ENCODE data around the gene ARHGAP26.
"Not testable (repeated sequence)": the region's sequence is repeated elsewhere in the genome, so short reads cannot be mapped to it uniquely, and the experiment has no call there.

ARHGAP26 gene

GRCh38 chr5:143203301-143203956, 433.3 kb downstream of the ARHGAP26 start:
- DNase-seq = not testable (repeated sequence)

GRCh38 chr5:143204474-143205246, 434.5 kb downstream of the ARHGAP26 start:
- no peak for DNase-seq

- DNase-seq = no peak
Measured at GRCh38 chr5:143205386-143205785, 435.2 kb downstream of the ARHGAP26 start.

- no peak for DNase-seq
Measured at GRCh38 chr5:143205883-143206195, 435.7 kb downstream of the ARHGAP26 start.

GRCh38 chr5:143206196-143207053, 436.2 kb downstream of the ARHGAP26 start:
- DNase-seq = no peak

GRCh38 chr5:143207058-143207457, 436.9 kb downstream of the ARHGAP26 start:
- no peak for DNase-seq

- no peak for DNase-seq
Measured at GRCh38 chr5:143207563-143208364, 437.6 kb downstream of the ARHGAP26 start.

- DNase-seq = no peak
Measured at GRCh38 chr5:143208365-143208641, 438.1 kb downstream of the ARHGAP26 start.

- DNase-seq = no peak
Measured at GRCh38 chr5:143208781-143209510, 438.8 kb downstream of the ARHGAP26 start.

- DNase-seq = no peak
Measured at GRCh38 chr5:143209881-143210395, 439.8 kb downstream of the ARHGAP26 start.

- no peak for DNase-seq
Measured at GRCh38 chr5:143210576-143210975, 440.4 kb downstream of the ARHGAP26 start.

GRCh38 chr5:143212261-143212660, 442.1 kb downstream of the ARHGAP26 start:
- no peak for DNase-seq

GRCh38 chr5:143213231-143213850, 443.2 kb downstream of the ARHGAP26 start:
- DNase-seq = no peak

GRCh38 chr5:143213851-143214363, 443.7 kb downstream of the ARHGAP26 start:
- DNase-seq = no peak

- DNase-seq = no peak
Measured at GRCh38 chr5:143214458-143214857, 444.3 kb downstream of the ARHGAP26 start.

- DNase-seq = no peak
Measured at GRCh38 chr5:143214890-143215289, 444.7 kb downstream of the ARHGAP26 start.

- no peak for DNase-seq
Measured at GRCh38 chr5:143215690-143216089, 445.5 kb downstream of the ARHGAP26 start.

GRCh38 chr5:143216211-143216610, 446.0 kb downstream of the ARHGAP26 start:
- no peak for DNase-seq

GRCh38 chr5:143217065-143217803, 447.1 kb downstream of the ARHGAP26 start:
- DNase-seq = no peak

GRCh38 chr5:143217804-143218160, 447.6 kb downstream of the ARHGAP26 start:
- DNase-seq = no peak

Data from SIG-M5 (cell line).